Stomach (tissue), 4 donors: ENCODE data around the gene C21orf58.

Experiments used
- POLR2AphosphoS5 ChIP-seq, 3 donors: sonication (generic); formaldehyde crosslinking; IDR thresholded peaks; one replicate each; pipeline ENCODE4 v1.6.1; 2016; ENCODE audit warnings: antibody characterized with exemption in 3 of 3
- TF ChIP-seq, protein P1 (sequence below), 7 experiments: fragments of 450-650 bp in 4 of 7; fragments of 200-600 bp in 3 of 7; sonication (generic) in 3 of 7; IDR thresholded peaks; one replicate each; pipeline ENCODE4 v1.5.1; 2016 to 2019; ENCODE audit warnings: antibody characterized with exemption in 7 of 7, control low read depth in 2 of 7, mild to moderate bottlenecking in 1 of 7

DNA sequence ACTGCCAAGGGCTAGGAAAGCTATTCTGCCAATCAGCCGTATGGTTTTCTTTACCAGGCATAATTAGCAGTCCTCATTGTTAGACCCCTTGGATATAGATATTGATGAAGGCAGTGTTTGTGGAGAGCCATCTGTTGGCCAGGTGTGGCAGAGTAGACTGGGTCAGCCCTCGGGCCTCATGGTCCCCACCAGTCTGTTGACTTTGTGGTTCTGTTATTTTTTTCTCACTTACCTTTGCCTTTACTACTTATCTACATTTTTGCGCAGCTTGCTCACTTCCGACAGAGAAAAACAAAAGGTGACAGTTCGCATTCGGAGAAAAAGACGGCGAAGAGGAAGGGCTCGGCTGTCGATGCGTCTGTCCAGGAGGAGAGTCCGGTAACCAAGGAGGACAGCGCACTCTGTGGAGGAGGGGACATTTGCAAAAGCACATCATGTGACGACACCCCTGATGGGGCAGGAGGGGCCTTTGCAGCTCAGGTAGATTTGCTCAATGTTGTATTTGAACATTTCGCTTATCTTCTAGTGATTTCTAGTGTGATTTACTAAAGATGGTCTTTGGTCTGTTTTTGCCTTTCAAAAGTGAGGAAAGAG is 2.5 kb upstream of the C21orf58 start:
- TF ChIP-seq, protein P1, sequence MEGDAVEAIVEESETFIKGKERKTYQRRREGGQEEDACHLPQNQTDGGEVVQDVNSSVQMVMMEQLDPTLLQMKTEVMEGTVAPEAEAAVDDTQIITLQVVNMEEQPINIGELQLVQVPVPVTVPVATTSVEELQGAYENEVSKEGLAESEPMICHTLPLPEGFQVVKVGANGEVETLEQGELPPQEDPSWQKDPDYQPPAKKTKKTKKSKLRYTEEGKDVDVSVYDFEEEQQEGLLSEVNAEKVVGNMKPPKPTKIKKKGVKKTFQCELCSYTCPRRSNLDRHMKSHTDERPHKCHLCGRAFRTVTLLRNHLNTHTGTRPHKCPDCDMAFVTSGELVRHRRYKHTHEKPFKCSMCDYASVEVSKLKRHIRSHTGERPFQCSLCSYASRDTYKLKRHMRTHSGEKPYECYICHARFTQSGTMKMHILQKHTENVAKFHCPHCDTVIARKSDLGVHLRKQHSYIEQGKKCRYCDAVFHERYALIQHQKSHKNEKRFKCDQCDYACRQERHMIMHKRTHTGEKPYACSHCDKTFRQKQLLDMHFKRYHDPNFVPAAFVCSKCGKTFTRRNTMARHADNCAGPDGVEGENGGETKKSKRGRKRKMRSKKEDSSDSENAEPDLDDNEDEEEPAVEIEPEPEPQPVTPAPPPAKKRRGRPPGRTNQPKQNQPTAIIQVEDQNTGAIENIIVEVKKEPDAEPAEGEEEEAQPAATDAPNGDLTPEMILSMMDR (IDR thresholded peaks at IDR 0.05) = no peak
- TF ChIP-seq POLR2AphosphoS5 (IDR thresholded peaks at IDR 0.05) = no peak
